ENCODE measurements around the gene P2RY6.

The P2RY6 gene

GRCh38 chr11:73281796-73282660, 9.9 kb downstream of the P2RY6 start:
- no peak for DNase-seq

DNA sequence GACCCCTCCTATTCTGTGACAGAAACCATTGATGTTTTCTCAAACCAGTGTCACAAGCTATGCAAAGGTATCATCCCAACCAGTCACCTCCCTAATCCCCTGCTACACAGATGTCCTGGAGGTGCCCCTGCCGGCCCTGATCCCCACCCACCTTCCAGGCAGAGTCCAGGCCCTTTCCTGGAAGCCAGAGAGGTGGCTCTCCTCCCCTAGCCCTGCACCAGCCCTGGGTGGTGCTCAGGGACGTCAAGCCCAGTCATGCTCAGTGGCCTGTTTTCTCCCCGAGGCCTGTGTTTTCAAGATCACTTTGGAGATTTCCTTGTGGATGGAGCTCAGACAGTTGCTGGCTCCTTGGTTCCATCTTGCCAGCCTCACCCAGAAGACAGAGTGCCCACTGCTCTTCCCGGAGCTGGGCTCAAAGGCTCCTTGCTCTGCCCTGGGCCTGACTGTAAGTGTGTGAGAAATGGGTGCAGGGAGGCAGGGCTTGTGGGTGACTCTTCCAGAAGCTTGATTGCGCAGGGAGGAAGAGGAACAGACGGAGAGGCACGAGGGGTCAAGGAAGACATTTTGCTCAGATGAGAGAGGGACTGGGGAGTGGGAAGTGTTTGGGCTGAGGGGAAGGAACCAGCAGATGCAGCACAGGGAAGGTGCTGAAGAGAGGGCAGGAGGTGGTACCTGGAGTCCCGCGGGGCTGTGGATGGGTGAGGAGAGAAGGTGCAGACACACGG, 11.3 kb downstream of the P2RY6 start:
- no peak for DNase-seq

- no peak for DNase-seq
These were observed 12.0 kb downstream of the P2RY6 start for GRCh38 chr11:73284106-73284505.

GRCh38 chr11:73285721-73286120, 13.6 kb downstream of the P2RY6 start:
- no peak for DNase-seq

GRCh38 chr11:73286240-73286810, 14.2 kb downstream of the P2RY6 start:
- no peak for DNase-seq

DNA sequence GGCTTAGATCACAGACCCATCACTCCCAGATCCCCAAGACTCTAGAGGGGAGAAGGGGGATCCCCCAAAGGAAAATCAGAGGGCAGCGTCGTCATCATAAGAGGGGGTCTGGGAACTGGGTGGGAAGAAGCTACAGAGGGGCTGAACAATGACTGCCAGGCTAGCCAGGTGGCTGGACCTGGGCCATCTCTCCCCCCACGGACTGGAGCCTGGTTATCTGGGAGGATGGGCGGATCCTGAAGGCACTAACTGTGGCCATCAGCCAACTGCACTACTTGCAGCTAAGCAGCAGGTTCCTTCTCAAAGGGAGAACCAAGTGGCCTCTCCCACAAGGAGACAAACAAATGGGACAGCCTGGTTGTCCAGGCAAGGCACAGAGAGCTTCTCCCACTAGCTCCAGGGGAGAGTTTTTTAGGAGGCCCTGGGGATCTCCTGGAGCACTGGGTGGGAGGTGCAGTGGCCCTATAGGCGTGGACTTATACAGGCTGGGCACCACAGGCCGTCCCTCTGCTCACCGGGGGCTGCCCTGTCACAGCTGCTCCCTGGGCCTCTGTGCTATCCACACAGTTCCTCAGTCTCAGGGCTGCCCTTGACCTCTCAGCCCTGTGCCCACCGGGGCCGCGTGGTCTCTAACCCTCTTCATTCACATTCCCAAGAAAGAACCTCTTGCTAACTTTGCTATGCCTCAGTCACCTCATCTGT, 15.4 kb downstream of the P2RY6 start:
- DNase-seq: no peak

GRCh38 chr11:73288192-73288872, 16.2 kb downstream of the P2RY6 start:
- no peak for DNase-seq

DNA sequence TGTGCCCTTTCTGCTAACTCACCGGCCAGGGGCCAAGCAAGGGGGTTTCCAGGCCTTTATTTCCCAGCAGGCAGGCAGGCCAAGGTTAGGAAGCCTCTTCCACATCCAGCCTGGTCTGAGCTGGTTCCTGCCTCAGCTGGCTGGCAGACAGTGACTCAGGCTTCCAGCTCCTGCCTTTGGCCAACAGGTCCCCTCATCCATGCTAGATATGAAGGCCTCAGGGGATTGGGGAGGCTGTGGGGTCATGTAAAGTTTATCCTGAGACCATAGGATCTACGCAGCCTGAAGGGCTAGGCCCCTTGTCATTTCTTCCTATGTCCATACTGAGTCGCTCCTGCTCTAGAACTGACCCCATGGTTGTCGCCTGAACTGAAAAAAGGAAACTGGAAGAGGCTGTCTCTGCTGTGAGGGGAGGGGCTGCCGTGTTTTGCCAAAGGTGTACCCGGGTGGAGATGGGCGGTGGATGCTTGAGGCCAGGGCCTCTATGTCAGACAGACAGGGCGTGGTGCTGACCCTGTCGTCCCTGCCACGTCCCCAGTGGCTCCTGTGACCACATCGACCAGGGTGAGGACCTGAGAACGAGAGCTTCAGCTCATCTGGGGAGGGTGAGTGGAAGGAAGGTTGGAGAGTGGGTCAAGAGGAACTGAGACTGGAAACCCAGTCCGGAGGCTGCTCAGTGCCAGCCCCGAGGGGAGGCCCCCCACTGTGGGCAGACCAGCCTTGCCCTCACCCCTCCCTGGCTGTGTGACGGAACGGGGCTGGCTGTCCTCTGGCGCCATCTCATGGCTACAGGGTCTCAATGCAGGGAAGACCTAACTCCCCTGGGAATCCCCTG, 17.0 kb downstream of the P2RY6 start:
- DNase-seq: no peak

DNA sequence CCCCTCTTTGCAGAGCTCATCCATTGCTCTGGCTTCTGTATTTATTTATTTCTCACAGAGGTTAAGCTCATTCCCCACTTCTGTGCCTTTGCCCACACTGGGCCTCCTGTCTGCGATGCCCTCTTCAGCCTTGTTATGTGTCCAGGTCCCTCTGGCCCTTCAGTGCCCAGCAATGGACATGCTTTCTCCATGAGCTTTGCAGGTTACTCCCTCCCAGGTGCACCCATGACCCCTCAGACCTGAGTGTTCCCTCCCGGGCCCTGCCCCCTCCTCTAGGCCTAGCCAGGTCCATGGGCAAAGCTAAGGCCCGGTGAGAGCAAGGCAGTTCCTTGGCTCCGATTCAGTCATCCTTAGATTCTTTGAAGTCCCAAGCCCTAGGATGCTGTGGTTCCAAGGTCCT, 18.4 kb downstream of the P2RY6 start:
- no peak for DNase-seq

GRCh38 chr11:73291196-73291595, 19.1 kb downstream of the P2RY6 start:
- no peak for DNase-seq

GRCh38 chr11:73291781-73292524, 19.8 kb downstream of the P2RY6 start:
- no peak for DNase-seq

DNA sequence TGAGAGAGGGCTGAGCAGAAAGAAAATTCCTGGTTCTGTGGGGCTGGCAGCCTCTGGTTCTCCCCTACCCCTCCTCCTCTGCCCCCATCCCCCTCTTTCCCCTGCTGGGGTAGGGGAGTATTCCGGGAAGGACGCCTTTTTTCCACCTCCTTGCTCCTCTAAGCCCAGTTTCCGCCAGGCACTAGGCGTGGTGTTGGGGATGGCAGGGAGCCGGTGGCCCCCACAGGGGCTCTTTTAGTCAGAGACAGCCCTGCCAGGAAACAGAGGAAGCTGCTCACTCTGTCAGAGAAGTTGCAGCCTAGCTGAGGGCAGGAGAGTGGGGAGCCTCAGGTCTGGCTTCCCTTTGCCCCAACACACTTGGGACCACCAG, 20.4 kb downstream of the P2RY6 start:
- DNase-seq: no peak

- DNase-seq: no peak
These were observed 21.3 kb downstream of the P2RY6 start for GRCh38 chr11:73293356-73293936.

- DNase-seq: no peak
These were observed 22.5 kb downstream of the P2RY6 start for GRCh38 chr11:73294604-73295003.

- DNase-seq: peak; percentile 34
These were observed 23.3 kb downstream of the P2RY6 start for GRCh38 chr11:73295241-73295995.

DNA sequence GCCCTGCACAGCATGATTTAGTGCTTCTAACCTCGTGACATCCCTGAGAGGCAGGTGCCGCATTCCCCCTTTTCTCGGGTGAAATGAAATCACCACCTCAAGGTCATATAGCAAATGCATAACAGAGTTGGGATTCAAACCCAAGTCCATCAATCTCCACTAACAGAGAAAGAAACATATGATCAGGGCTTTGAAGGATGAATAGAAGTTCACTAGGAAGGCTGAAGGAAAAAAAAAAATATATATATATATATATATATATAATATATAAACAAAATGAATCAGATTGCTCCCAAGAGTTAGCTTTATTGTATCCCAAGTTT, 23.8 kb downstream of the P2RY6 start:
- no peak for DNase-seq

- DNase-seq: no peak
These were observed 24.5 kb downstream of the P2RY6 start for GRCh38 chr11:73296501-73297230.

- DNase-seq: no peak
These were observed 25.1 kb downstream of the P2RY6 start for GRCh38 chr11:73297231-73297590.

DNA sequence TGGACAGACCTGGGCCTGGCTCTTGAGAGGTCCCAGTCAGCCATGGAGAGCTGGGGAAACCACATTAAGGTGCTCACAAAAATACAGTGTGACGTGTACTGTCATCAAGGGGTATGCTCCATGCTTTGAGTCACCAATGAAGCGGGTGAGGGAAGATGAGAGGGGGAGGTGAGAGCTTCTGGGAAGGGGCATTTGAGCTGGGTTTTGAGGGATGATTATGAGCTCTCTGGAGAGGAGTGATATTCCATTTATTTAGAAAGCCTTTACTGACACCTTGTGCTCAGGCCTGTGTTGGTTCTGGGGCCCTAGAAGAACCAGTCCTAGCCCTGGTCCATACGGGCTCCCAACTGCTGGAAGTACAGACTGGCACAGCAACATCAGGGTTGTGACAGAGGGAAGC, 25.6 kb downstream of the P2RY6 start:
- no peak for DNase-seq

All from NK-92 treated with Interleukin-12 subunit alpha and Interleukin-12 subunit beta, amount 100 ng/mL, for 24 hours (cell line).